ENCODE measurements around the gene RABGAP1. TPM values are rescaled to one million over a fixed set of nuclear protein-coding genes. Genes with fewer than 3 reads are reported as not detected.

Gene RABGAP1
- total RNA-seq, 1 donor from 2014 or later = 58.6 TPM

GRCh38 chr9:122991370-122991830, 50.6 kb downstream of the RABGAP1 start:
- peaks cover 53% of the 10 kb centered on the region for H3K36me3 ChIP-seq
- intact Hi-C loops (cut with DNase I) = no loop called here
- ATAC-seq (peak; percentile 75), DNase-seq (no peak)
- H3K27ac ChIP-seq = no peak overlapping the region
- H3K4me3 ChIP-seq = no peak overlapping the region
- no peaks in the 10 kb centered on the region for H3K9me3 ChIP-seq
- TF ChIP-seq, protein P1, sequence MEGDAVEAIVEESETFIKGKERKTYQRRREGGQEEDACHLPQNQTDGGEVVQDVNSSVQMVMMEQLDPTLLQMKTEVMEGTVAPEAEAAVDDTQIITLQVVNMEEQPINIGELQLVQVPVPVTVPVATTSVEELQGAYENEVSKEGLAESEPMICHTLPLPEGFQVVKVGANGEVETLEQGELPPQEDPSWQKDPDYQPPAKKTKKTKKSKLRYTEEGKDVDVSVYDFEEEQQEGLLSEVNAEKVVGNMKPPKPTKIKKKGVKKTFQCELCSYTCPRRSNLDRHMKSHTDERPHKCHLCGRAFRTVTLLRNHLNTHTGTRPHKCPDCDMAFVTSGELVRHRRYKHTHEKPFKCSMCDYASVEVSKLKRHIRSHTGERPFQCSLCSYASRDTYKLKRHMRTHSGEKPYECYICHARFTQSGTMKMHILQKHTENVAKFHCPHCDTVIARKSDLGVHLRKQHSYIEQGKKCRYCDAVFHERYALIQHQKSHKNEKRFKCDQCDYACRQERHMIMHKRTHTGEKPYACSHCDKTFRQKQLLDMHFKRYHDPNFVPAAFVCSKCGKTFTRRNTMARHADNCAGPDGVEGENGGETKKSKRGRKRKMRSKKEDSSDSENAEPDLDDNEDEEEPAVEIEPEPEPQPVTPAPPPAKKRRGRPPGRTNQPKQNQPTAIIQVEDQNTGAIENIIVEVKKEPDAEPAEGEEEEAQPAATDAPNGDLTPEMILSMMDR (IDR thresholded peaks at IDR 0.05) = peak; percentile 75
- H3K4me1 ChIP-seq = no peaks in the 10 kb centered on the region
- H3K27me3 ChIP-seq = no peaks in the 10 kb centered on the region

GRCh38 chr9:122996586-122996985, 55.8 kb downstream of the RABGAP1 start:
- H3K27ac ChIP-seq = no peak overlapping the region

GRCh38 chr9:122998448-122998847, 57.6 kb downstream of the RABGAP1 start:
- no peaks in the 10 kb centered on the region for H3K27me3 ChIP-seq
- TF ChIP-seq, protein P1 (IDR thresholded peaks at IDR 0.05) = no peak
- H3K4me3 ChIP-seq = no peak overlapping the region
- intact Hi-C loops (cut with DNase I) = no loop called here
- ATAC-seq (no peak), DNase-seq (no peak)
- H3K4me1 ChIP-seq = no peaks in the 10 kb centered on the region
- no peaks in the 10 kb centered on the region for H3K9me3 ChIP-seq
- peaks cover 69% of the 10 kb centered on the region for H3K36me3 ChIP-seq
- no peak overlapping the region for H3K27ac ChIP-seq

More at GRCh38 chr9:122996586-122996985, 55.8 kb downstream of the RABGAP1 start:
- Histone ChIP-seq H3K36me3 (peaks cover 68% of the 10 kb centered on the region), H3K9me3 (no peaks in the 10 kb centered on the region), H3K4me3 (no peak overlapping the region), H3K4me1 (no peaks in the 10 kb centered on the region), H3K27me3 (no peaks in the 10 kb centered on the region)
- TF ChIP-seq, protein P1 (IDR thresholded peaks at IDR 0.05) = no peak
- no peak for ATAC-seq
- DNase-seq = no peak
- intact Hi-C loops (cut with DNase I) = no loop called here

DNA sequence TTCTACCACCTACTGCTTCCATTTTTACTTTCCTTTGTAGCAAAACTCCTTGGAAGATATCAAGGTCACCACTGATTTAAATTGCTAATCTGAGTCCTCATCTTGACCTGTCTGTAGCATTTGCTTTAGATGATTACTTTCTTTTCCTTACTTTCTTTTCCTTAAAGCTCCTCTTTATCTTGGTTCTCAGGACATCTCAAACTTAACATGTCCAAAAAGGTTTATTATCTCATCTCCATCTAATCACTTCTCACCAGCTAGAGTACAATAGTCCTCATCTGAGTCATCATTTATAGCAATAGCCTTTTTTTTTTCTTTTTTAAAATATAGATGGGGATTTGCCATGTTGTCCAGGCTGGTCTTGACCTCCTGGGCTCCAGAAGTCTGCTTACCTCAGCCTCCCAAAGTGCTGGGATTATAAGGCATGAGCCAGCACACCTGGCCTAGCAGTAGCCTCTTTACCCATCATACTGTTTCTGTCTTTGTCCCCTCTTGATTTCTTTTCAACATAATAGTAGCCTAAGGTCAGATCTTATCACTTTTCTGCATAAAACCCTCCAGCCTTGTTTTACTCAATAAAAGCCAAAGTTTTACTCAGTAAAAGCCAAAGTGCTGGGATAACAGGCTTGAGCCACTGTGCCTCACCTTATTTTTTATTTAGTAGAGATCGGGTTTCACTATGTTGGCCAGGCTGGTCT, 59.7 kb downstream of the RABGAP1 start:
- H3K9me3 ChIP-seq = no peaks in the 10 kb centered on the region
- no peaks in the 10 kb centered on the region for H3K4me1 ChIP-seq
- TF ChIP-seq, protein P1 (IDR thresholded peaks at IDR 0.05) = no peak
- no peaks in the 10 kb centered on the region for H3K27me3 ChIP-seq
- DNase-seq (no peak), ATAC-seq (no peak)
- intact Hi-C loops (cut with DNase I) = no loop called here
- no peak overlapping the region for H3K27ac ChIP-seq
- peaks cover 72% of the 10 kb centered on the region for H3K36me3 ChIP-seq
- H3K4me3 ChIP-seq = no peak overlapping the region

DNA sequence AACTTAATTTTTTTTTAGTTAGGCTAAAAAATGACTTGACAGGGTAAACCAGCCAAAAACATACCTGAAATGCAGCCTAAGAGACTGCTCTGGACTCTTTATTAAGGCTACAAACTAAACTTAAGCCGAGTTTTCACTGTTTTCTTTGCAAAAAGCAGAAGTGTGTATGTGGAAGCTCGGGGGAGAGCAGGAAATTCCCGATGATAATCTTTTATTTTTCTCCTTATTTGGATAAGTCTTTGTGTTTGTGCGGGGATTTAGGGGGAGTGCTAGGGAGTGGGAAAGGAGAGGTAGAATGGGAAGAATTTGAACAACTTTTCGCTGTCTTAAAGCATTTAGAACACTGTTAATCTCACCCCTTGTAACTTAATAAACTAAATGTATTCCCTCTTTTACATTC, 61.9 kb downstream of the RABGAP1 start:
- Histone ChIP-seq H3K27ac (no peak overlapping the region), H3K4me1 (no peaks in the 10 kb centered on the region), H3K4me3 (no peak overlapping the region), H3K9me3 (no peaks in the 10 kb centered on the region), H3K36me3 (peaks cover 60% of the 10 kb centered on the region), H3K27me3 (no peaks in the 10 kb centered on the region)
- ATAC-seq (no peak), DNase-seq (no peak)
- TF ChIP-seq, protein P1 (IDR thresholded peaks at IDR 0.05) = no peak
- intact Hi-C loops (cut with DNase I) = no loop called here
